Progenitor cell of endocrine pancreas (in vitro differentiated cells): ENCODE data around the gene PLCE1. TPM values are rescaled to one million over a fixed set of nuclear protein-coding genes. Genes with fewer than 3 reads are reported as not detected.

ENCODE experiments used
- DNase-seq: peaks from one replicate; pipeline ENCODE4 v3.0.0; 2021; ENCODE audit warnings: low spot score; ENCODE audit not compliant: unreplicated experiment
- H3K27ac Mint-ChIP-seq: 2 replicates; pipeline ENCODE4 v1.8.0; 2021; ENCODE audit warnings: mild to moderate bottlenecking, moderate library complexity, mixed read lengths
- H3K27me3 Mint-ChIP-seq: 2 replicates; pipeline ENCODE4 v1.8.0; 2021; ENCODE audit warnings: mixed read lengths
- H3K36me3 Mint-ChIP-seq: 2 replicates; pipeline ENCODE4 v1.8.0; 2022; ENCODE audit warnings: mixed read lengths; ENCODE audit not compliant: insufficient read depth
- H3K4me1 Mint-ChIP-seq: 2 replicates; pipeline ENCODE4 v1.8.0; 2021; ENCODE audit warnings: low read depth, mixed read lengths
- H3K4me3 Mint-ChIP-seq: 2 replicates; pipeline ENCODE4 v1.8.0; 2021; ENCODE audit warnings: low read depth, mild to moderate bottlenecking, moderate library complexity, mixed read lengths
- H3K9me3 Mint-ChIP-seq: 2 replicates; pipeline ENCODE4 v1.8.0; 2021; ENCODE audit warnings: low read depth, mixed read lengths
- total RNA-seq: library from RNA; stranded (reverse); gene quantifications from 2 replicates; pipeline ENCODE4 v1.2.1, GENCODE V29; 2021
- TF ChIP-seq, protein P1 (sequence below): fragments of 200-600 bp; sonication (generic); IDR thresholded peaks from one replicate; pipeline ENCODE4 v1.5.0; 2021; ENCODE audit warnings: antibody characterized with exemption, mild to moderate bottlenecking; ENCODE audit not compliant: unreplicated experiment

PLCE1 gene
- total RNA-seq, 1 donor from 2014 or later: 14.1 TPM

DNA sequence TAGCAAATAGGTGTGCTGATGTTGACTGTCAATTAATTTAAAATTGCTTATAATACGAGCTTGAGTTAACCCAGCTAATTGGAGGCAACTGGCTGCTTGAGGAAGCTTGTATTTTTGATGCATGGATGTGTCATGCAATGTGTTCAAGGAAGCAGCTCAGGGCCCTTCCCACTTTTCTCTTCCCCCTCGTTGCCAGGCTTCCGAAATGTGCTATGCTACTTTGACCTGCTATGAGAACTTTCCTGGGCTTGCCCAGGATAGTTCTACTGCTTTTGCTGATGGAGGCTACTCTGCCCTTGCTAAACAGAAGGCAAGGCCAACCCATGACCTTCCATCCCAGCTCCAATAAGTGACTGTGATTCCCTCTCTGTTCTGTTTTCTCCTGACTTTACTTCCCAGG lies 24.4 kb downstream of the PLCE1 start:
- no peaks in the 10 kb centered on the region for H3K9me3 Mint-ChIP-seq
- H3K4me3 Mint-ChIP-seq: no peak overlapping the region
- no peaks in the 10 kb centered on the region for H3K36me3 Mint-ChIP-seq
- peaks cover 21% of the 10 kb centered on the region for H3K4me1 Mint-ChIP-seq
- TF ChIP-seq, protein P1, sequence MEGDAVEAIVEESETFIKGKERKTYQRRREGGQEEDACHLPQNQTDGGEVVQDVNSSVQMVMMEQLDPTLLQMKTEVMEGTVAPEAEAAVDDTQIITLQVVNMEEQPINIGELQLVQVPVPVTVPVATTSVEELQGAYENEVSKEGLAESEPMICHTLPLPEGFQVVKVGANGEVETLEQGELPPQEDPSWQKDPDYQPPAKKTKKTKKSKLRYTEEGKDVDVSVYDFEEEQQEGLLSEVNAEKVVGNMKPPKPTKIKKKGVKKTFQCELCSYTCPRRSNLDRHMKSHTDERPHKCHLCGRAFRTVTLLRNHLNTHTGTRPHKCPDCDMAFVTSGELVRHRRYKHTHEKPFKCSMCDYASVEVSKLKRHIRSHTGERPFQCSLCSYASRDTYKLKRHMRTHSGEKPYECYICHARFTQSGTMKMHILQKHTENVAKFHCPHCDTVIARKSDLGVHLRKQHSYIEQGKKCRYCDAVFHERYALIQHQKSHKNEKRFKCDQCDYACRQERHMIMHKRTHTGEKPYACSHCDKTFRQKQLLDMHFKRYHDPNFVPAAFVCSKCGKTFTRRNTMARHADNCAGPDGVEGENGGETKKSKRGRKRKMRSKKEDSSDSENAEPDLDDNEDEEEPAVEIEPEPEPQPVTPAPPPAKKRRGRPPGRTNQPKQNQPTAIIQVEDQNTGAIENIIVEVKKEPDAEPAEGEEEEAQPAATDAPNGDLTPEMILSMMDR: no peak
- DNase-seq: no peak
- H3K27me3 Mint-ChIP-seq: no peaks in the 10 kb centered on the region
- no peak overlapping the region for H3K27ac Mint-ChIP-seq

DNA sequence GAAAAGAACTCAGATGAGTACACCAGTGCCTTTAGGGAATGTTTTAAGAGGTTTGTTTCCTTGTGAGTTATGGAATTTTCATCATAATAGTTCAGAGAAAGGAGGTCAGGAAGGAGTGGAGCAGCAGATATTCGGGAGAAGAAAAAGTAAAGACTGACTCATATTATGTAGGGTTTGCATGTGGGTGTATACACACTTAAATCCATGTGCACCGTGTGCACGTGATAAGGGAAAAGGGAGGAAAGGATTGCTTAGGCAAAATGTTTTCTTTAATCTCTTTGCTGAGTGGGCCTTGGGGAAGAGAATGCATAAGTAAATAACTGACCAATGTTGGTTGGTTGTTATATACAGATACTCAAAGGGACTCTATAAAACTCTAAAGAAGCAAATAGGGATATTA lies 30.2 kb downstream of the PLCE1 start:
- Mint-ChIP-seq H3K4me3 (no peak overlapping the region), H3K9me3 (peaks cover 28% of the 10 kb centered on the region), H3K4me1 (peaks cover 2% of the 10 kb centered on the region), H3K27ac (no peak overlapping the region), H3K27me3 (no peaks in the 10 kb centered on the region), H3K36me3 (peaks cover 13% of the 10 kb centered on the region)
- no peak for DNase-seq
- TF ChIP-seq, protein P1: no peak

DNA sequence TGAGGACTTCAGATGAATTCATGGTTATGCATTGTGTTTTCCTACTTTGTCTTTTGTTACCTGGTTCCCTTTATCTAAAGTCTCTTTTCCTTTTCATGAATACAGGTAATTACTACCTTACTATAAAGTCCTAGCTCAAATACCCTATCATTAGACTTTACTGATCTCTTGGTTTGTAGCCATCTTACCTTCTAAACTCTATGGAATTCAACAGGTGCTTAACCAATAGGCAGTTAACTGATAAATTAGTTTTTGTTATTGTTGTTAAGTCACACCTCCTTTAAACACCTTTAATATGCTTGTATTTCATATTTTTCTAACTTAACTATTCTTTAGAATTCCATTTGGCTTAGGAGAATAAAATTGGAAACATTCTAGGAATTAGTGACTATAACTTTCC lies 30.7 kb downstream of the PLCE1 start:
- Mint-ChIP-seq H3K4me3 (no peak overlapping the region), H3K27ac (no peak overlapping the region), H3K36me3 (peaks cover 16% of the 10 kb centered on the region), H3K9me3 (peaks cover 32% of the 10 kb centered on the region), H3K27me3 (no peaks in the 10 kb centered on the region), H3K4me1 (peaks cover 2% of the 10 kb centered on the region)
- TF ChIP-seq, protein P1: no peak
- no peak for DNase-seq

DNA sequence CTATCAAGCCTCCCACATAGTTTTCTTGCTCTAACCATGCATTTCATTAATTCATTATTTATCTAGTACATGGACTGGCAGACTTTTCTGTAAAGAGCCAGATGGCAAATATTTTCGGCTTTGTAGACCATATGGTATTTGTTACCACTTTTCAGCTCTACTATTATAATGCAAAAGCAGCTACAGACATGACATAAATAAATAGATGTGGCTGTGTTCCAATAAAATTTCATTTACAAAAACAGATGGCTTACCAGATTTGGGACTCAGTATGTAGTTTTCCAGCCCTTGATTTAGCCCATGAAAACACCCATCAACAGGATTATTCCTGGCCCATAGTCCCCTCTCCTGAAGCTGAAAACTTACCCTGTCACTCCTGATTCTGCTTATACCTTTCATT lies 32.1 kb downstream of the PLCE1 start:
- no peak for DNase-seq
- Mint-ChIP-seq H3K4me1 (peaks cover 2% of the 10 kb centered on the region), H3K27ac (no peak overlapping the region), H3K36me3 (peaks cover 26% of the 10 kb centered on the region), H3K27me3 (no peaks in the 10 kb centered on the region), H3K9me3 (peaks cover 46% of the 10 kb centered on the region), H3K4me3 (no peak overlapping the region)
- TF ChIP-seq, protein P1: no peak

DNA sequence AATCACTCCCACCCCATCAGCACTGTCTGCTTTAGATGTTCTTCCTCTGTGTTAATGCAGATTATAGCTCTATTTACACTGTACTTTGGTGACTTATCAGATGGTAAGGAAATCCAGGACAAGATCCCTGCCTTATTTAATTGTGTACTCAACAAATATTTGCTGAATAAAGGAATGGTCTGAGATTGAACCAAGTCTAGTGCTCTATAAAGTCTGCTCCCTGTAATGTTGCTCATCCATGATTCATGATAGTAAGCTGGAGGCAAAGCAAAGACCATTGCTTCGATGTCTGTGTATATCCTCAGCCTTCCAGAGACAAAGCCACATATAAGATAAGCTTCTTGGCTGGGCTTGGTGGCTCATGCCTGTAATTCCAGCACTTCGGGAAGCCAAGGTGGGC lies 33.5 kb downstream of the PLCE1 start:
- Mint-ChIP-seq H3K27ac (no peak overlapping the region), H3K9me3 (peaks cover 52% of the 10 kb centered on the region), H3K4me3 (no peak overlapping the region), H3K36me3 (peaks cover 38% of the 10 kb centered on the region), H3K27me3 (no peaks in the 10 kb centered on the region), H3K4me1 (peaks cover 2% of the 10 kb centered on the region)
- DNase-seq: no peak
- TF ChIP-seq, protein P1: no peak
